HG03460 (cell line): ENCODE results near the gene POMGNT2.

Experiments used
- ATAC-seq: cut with Tn5 transposase; IDR thresholded peaks from one replicate; pipeline ENCODE4 v1.9.1; 2021; ENCODE audit not compliant: unreplicated experiment

The POMGNT2 gene

GRCh38 chr3:43104039-43104438 lies 1.8 kb downstream of the POMGNT2 start:
- ATAC-seq, result no peak

- ATAC-seq, result no peak
Measured at GRCh38 chr3:43102773-43103480, 3.0 kb downstream of the POMGNT2 start.

GRCh38 chr3:43098761-43099160 lies 7.1 kb downstream of the POMGNT2 start:
- ATAC-seq, result no peak

- ATAC-seq, result no peak
Measured at GRCh38 chr3:43097400-43098080, 8.3 kb downstream of the POMGNT2 start.

- no peak for ATAC-seq
Measured at GRCh38 chr3:43096761-43097160, 9.1 kb downstream of the POMGNT2 start.

GRCh38 chr3:43095370-43095769 lies 10.5 kb downstream of the POMGNT2 start:
- ATAC-seq, result no peak

- no peak for ATAC-seq
Measured at GRCh38 chr3:43094851-43095250, 11.0 kb downstream of the POMGNT2 start.

GRCh38 chr3:43094381-43094780 lies 11.5 kb downstream of the POMGNT2 start:
- ATAC-seq, result no peak

GRCh38 chr3:43093974-43094373 lies 11.9 kb downstream of the POMGNT2 start:
- ATAC-seq, result no peak

GRCh38 chr3:43093006-43093405 lies 12.9 kb downstream of the POMGNT2 start:
- no peak for ATAC-seq

GRCh38 chr3:43091481-43091880 lies 14.4 kb downstream of the POMGNT2 start:
- ATAC-seq, result no peak

GRCh38 chr3:43090238-43090637 lies 15.6 kb downstream of the POMGNT2 start:
- ATAC-seq, result no peak

GRCh38 chr3:43089081-43089480 lies 16.8 kb downstream of the POMGNT2 start:
- ATAC-seq, result no peak

GRCh38 chr3:43087249-43087776 lies 18.6 kb downstream of the POMGNT2 start:
- ATAC-seq, result no peak

- ATAC-seq, result no peak
Measured at GRCh38 chr3:43086460-43087165, 19.3 kb downstream of the POMGNT2 start.

GRCh38 chr3:43082457-43082856 lies 23.4 kb downstream of the POMGNT2 start:
- no peak for ATAC-seq

- no peak for ATAC-seq
Measured at GRCh38 chr3:43081796-43082195, 24.1 kb downstream of the POMGNT2 start.

GRCh38 chr3:43080726-43081568 lies 24.9 kb downstream of the POMGNT2 start:
- no peak for ATAC-seq

GRCh38 chr3:43079536-43080332 lies 26.1 kb downstream of the POMGNT2 start:
- no peak for ATAC-seq

- ATAC-seq, result no peak
Measured at GRCh38 chr3:43077707-43078106, 28.2 kb downstream of the POMGNT2 start.
